GM08714 (cell line): Measurements from ENCODE around the gene SLC38A8.

Experiments
- H3K4me3 ChIP-seq: fragments of 200-500 bp; sonication (Bioruptor generic); 2 replicates; pipeline ENCODE4 v1.5.1; 2014; ENCODE audit warnings: mild to moderate bottlenecking, low read length, inconsistent platforms
- ZNF274 ChIP-seq: IDR thresholded peaks from 2 replicates; pipeline ENCODE4 v1.6.1; 2012; ENCODE audit warnings: mild to moderate bottlenecking, low read depth, low read length

The SLC38A8 gene

GRCh38 chr16:83973581-83974385, 68.8 kb downstream of the SLC38A8 start:
- H3K4me3 ChIP-seq: no peak overlapping the region
- no peak for TF ChIP-seq ZNF274

GRCh38 chr16:83973077-83973476, 69.5 kb downstream of the SLC38A8 start:
- no peak overlapping the region for H3K4me3 ChIP-seq
- no peak for TF ChIP-seq ZNF274

DNA sequence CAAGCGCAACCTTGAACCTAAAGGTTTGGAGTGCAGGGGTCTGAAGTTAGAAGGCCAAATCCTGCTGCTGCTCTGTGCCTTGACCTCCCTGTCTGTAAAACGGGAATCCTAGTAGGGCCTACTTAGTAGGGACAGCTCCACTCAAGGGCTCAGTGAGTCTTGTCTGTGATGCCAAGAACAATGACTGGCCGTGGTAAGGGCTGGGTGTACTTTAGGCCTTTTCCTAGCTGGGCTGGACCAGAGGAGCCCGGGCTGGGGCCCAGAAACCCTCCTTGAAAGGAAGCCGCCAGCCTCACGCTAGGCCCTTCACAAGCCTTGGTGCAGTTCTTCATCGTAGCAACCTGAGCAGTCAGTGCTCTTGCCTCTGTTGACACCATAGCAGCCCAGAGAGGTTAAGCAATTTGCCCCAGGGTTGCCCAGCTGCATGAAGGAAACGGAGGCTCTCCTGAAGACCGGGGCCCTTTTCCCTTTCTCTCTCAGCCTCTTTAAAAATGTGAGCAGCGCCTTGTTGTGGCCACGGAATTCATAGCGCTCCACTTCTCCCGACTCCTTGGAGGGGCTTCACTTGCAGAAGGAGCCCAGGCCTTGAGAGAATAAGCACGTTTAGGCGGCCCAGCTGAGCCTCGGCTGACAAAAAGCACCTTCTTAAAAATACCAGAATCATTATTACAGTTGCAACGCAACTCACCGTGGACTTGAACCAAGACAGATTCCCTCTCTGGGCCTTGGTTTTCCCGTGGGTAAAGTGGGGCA, 70.2 kb downstream of the SLC38A8 start:
- H3K4me3 ChIP-seq: no peak overlapping the region
- no peak for TF ChIP-seq ZNF274

- no peak overlapping the region for H3K4me3 ChIP-seq
- no peak for TF ChIP-seq ZNF274
These were observed 71.1 kb downstream of the SLC38A8 start for GRCh38 chr16:83971165-83972130.

- no peak overlapping the region for H3K4me3 ChIP-seq
- TF ChIP-seq ZNF274: no peak
These were observed 72.2 kb downstream of the SLC38A8 start for GRCh38 chr16:83970430-83970815.

- no peak overlapping the region for H3K4me3 ChIP-seq
- no peak for TF ChIP-seq ZNF274
These were observed 72.7 kb downstream of the SLC38A8 start for GRCh38 chr16:83969771-83970429.

DNA sequence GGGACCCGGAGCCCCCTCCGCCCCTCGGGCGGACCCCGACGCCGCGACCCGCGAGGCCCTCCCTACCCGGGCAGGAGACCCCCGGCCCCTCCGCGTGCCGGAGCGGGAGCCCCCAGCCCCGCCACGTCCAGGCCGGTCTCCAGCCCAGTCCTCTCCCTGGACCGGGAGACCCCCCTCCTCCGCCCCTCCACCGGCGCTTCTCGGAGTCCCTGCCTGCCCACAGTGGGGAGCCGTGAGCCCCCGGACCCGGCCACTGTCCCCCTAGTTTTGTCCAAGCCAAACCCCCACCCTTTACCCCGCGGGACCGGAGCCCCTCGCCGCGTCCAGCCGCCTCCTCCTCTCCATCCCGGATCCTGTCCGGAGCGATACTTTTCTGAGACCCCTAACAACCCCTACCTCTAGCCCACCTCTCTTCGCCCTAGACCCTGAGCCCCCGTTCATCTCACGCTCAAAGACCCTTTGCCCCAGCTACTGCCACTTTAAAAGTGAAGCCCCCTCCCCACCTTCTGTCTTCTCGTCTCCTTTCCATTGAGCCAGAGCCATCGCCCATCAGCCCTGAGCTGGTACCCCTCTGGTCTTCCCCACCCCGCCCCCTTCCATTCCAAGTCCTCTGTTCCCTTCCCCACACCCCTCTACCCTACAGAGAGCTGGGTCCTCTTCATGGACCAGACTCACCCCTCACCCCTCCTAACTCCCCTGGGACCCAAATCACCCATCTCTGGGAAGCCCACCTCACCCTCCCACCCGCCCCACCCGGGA, 73.5 kb downstream of the SLC38A8 start:
- H3K4me3 ChIP-seq: no peak overlapping the region
- TF ChIP-seq ZNF274: no peak

DNA sequence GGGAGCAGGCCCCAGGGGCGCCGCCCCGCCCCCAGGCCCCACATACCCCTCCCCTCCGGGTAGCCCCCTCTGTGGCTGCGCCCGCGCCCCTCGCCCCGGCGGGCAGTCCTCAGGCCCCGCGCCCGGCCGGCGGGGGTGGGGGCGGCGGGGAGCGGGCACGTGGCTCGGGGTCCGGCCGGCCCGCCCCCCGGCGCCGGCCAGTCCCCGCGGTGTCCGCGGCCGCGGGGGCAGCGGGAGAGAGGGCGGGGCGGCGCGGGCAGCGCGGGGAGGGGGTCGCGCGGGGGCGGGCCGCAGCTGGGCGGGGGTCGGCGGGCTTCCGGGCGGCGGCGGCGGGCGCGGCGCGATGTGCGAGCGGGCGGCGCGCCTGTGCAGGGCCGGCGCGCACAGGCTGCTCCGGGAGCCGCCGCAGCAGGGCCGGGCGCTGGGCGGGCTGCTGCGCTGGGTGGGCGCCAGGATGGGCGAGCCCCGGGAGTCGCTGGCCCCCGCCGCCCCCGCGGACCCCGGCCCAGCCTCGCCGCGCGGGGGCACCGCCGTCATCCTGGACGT, 74.2 kb downstream of the SLC38A8 start:
- no peak overlapping the region for H3K4me3 ChIP-seq
- TF ChIP-seq ZNF274: no peak

GRCh38 chr16:83967838-83968305, 74.7 kb downstream of the SLC38A8 start, which contains the start of gene NECAB2:
NECAB2 (plus strand) TSS chr16:83968244; CDS start chr16:83968649, 405 bp downstream.
- H3K4me3 ChIP-seq: no peak within 1 kb of the TSS
- TF ChIP-seq ZNF274: no peak

DNA sequence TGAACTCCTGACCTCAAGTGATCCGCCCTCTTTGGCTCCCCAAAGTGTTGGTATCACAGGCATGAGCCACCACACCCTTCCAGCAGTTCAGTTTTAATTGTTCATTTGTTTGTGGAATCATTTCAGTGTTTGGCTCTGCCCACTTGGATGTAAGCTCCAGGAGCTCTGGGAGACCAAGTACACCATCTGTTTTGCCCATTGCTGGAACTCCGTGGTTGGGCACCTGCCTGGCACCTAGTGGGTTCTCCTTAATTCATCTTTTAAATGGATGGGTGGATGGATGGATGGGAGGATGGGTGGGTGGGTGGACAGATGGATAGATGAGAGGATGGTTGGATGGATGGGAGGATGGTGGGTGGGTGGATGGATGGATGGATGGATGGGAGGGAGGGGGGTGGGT, 75.5 kb downstream of the SLC38A8 start:
- TF ChIP-seq ZNF274: no peak
- H3K4me3 ChIP-seq: no peak overlapping the region

GRCh38 chr16:83966153-83966696, 76.4 kb downstream of the SLC38A8 start:
- no peak for TF ChIP-seq ZNF274
- no peak overlapping the region for H3K4me3 ChIP-seq

GRCh38 chr16:83965444-83966152, 77.0 kb downstream of the SLC38A8 start:
- H3K4me3 ChIP-seq: no peak overlapping the region
- no peak for TF ChIP-seq ZNF274
